IMR-90 (cell line): ENCODE results near the gene CUL7. TPM values are rescaled to one million over a fixed set of nuclear protein-coding genes. Genes with fewer than 3 reads are reported as not detected.

Experiments used
- ATAC-seq: fragments of 200-7000 bp; cut with Tn5 transposase; 2 replicates; pipeline ENCODE4 v1.9.1; 2020; ENCODE audit warnings: low read depth, mild to moderate bottlenecking, moderate library complexity
- BruUV-seq: library from RNA; stranded (reverse); fragments of 400-500 nt; replicated peaks from 2 replicates; lab custom pipeline; 2021; lab: Mats Ljungman, UMichigan
- CTCF ChIA-PET: fragments of 300-600 bp; formaldehyde crosslinking; extraction: SDS; loops from one replicate; lab custom pipeline; 2021; ENCODE audit warnings: antibody characterized with exemption; lab: Yijun Ruan, JAX
- POLR2A ChIA-PET: fragments of 300-600 bp; sonication (Branson Sonifier 250); formaldehyde crosslinking; loops from one replicate; lab custom pipeline; 2022; ENCODE audit warnings: antibody characterized with exemption; ENCODE audit not compliant: unreplicated experiment; lab: Charles Lee
- DNase-seq: peaks from one replicate; pipeline ENCODE4 v3.0.0; 2013
- H2AFZ ChIP-seq: replicated peaks from 2 replicates; pipeline ENCODE3; 2013; ENCODE audit warnings: low read length, mild to moderate bottlenecking; ENCODE audit not compliant: poor library complexity
- H2AK5ac ChIP-seq: 2 replicates; pipeline ENCODE4 v1.6.1; 2013; ENCODE audit warnings: low read depth, low read length, inconsistent platforms
- H2AK9ac ChIP-seq: replicated peaks from 2 replicates; pipeline ENCODE3; 2013; ENCODE audit warnings: mild to moderate bottlenecking, low read depth, low read length, moderate library complexity; ENCODE audit not compliant: poor library complexity
- H2BK120ac ChIP-seq: 2 replicates; pipeline ENCODE4 v1.6.1; 2013; ENCODE audit warnings: low read depth, low read length, inconsistent platforms
- H2BK15ac ChIP-seq: 3 replicates; pipeline ENCODE4 v1.6.1; 2013; ENCODE audit warnings: low read depth, low read length, inconsistent platforms
- H2BK20ac ChIP-seq: 2 replicates; pipeline ENCODE4 v1.6.1; 2013; ENCODE audit warnings: low read depth, mild to moderate bottlenecking, inconsistent platforms, low read length, moderate library complexity
- H2BK5ac ChIP-seq: 2 replicates; pipeline ENCODE4 v1.6.1; 2013; ENCODE audit warnings: mild to moderate bottlenecking, low read depth, low read length, inconsistent platforms; ENCODE audit not compliant: poor library complexity, severe bottlenecking
- H3K14ac ChIP-seq: replicated peaks from 2 replicates; pipeline ENCODE4 v1.6.1; 2013; ENCODE audit warnings: low read depth, low read length, inconsistent platforms
- H3K18ac ChIP-seq: 2 replicates; pipeline ENCODE4 v1.6.1; 2013; ENCODE audit warnings: low read depth, low read length, control low read depth
- H3K23ac ChIP-seq: 2 replicates; pipeline ENCODE4 v1.6.1; 2013; ENCODE audit warnings: low read depth, low read length, inconsistent platforms
- H3K27ac ChIP-seq: 2 replicates; pipeline ENCODE4 v1.5.1; 2013; ENCODE audit warnings: mild to moderate bottlenecking, control low read depth, low read length; ENCODE audit not compliant: insufficient read depth
- H3K27me3 ChIP-seq: 2 replicates; pipeline ENCODE4 v1.6.1; 2013; ENCODE audit warnings: low read length; ENCODE audit not compliant: control insufficient read depth, insufficient read depth
- H3K36me3 ChIP-seq: 2 replicates; pipeline ENCODE4 v1.6.1; 2013; ENCODE audit warnings: low read length, mixed read lengths; ENCODE audit not compliant: control insufficient read depth, insufficient read depth
- H3K4ac ChIP-seq: 2 replicates; pipeline ENCODE4 v1.6.1; 2013; ENCODE audit warnings: low read depth, low read length, inconsistent platforms
- H3K4me1 ChIP-seq: 2 replicates; pipeline ENCODE4 v1.6.1; 2013; ENCODE audit warnings: low read length, mixed read lengths; ENCODE audit not compliant: control insufficient read depth, insufficient read depth
- H3K4me2 ChIP-seq: 2 replicates; pipeline ENCODE4 v1.6.1; 2013; ENCODE audit warnings: low read depth, mild to moderate bottlenecking, control low read depth, low read length, moderate library complexity
- H3K4me3 ChIP-seq: 2 replicates; pipeline ENCODE4 v1.5.1; 2013; ENCODE audit warnings: low read depth, mild to moderate bottlenecking, control low read depth, low read length, moderate library complexity; ENCODE audit not compliant: insufficient read depth
- H3K56ac ChIP-seq: 2 replicates; pipeline ENCODE4 v1.6.1; 2013; ENCODE audit warnings: low read length, inconsistent platforms; ENCODE audit not compliant: insufficient read depth; ENCODE audit errors: extremely low read depth
- H3K79me1 ChIP-seq, 2 experiments: 2 replicates each; pipeline ENCODE4 v1.6.1; 2013; ENCODE audit warnings: low read length in 2 of 2, inconsistent platforms in 1 of 2, low read depth in 1 of 2
- H3K9ac ChIP-seq: 2 replicates; pipeline ENCODE4 v1.6.1; 2013; ENCODE audit warnings: low read depth, low read length, control low read depth
- H3K9me1 ChIP-seq: 2 replicates; pipeline ENCODE4 v1.6.1; 2013; ENCODE audit warnings: low read length, inconsistent platforms; ENCODE audit not compliant: insufficient read depth
- H3K9me3 ChIP-seq: 2 replicates; pipeline ENCODE4 v1.6.1; 2013; ENCODE audit warnings: low read length; ENCODE audit not compliant: control insufficient read depth, insufficient read depth
- H4K20me1 ChIP-seq: 2 replicates; pipeline ENCODE4 v1.6.1; 2013; ENCODE audit warnings: low read length, inconsistent platforms; ENCODE audit not compliant: insufficient read depth
- H4K5ac ChIP-seq: 2 replicates; pipeline ENCODE4 v1.6.1; 2013; ENCODE audit warnings: mild to moderate bottlenecking, low read depth, low read length, control low read depth
- H4K8ac ChIP-seq, 2 experiments: 2 replicates each; pipeline ENCODE4 v1.6.1; 2013; ENCODE audit warnings: low read depth in 2 of 2, low read length in 2 of 2, control low read depth in 1 of 2, inconsistent platforms in 1 of 2
- H4K91ac ChIP-seq: 2 replicates; pipeline ENCODE4 v1.6.1; 2013; ENCODE audit warnings: low read depth, low read length, inconsistent platforms; ENCODE audit not compliant: insufficient read depth
- BHLHE40 ChIP-seq: fragments of 150-350 bp; IDR thresholded peaks from 2 replicates; pipeline ENCODE4 v1.6.1; 2016; ENCODE audit warnings: mild to moderate bottlenecking, low read depth, low read length
- CEBPB ChIP-seq: IDR thresholded peaks from 2 replicates; pipeline ENCODE4 v1.6.1; 2012; ENCODE audit warnings: low read depth, low read length, improper control_type of control experiment
- CHD1 ChIP-seq: IDR thresholded peaks from 2 replicates; pipeline ENCODE4 v1.6.1; 2012; ENCODE audit warnings: low read depth, low read length, improper control_type of control experiment
- CTCF ChIP-seq: conservative IDR thresholded peaks from 2 replicates; pipeline ENCODE4 v1.5.1; 2012; ENCODE audit warnings: mild to moderate bottlenecking, low read depth, low read length, improper control_type of control experiment
- ELK1 ChIP-seq: fragments of 150-350 bp; IDR thresholded peaks from 2 replicates; pipeline ENCODE4 v1.6.1; 2016; ENCODE audit warnings: low read depth, mild to moderate bottlenecking, low read length, moderate library complexity, borderline replicate concordance
- FOS ChIP-seq: fragments of 150-350 bp; IDR thresholded peaks from 2 replicates; pipeline ENCODE4 v1.6.1; 2016; ENCODE audit warnings: low read depth, low read length
- MAFK ChIP-seq: IDR thresholded peaks from 2 replicates; pipeline ENCODE4 v1.6.1; 2012; ENCODE audit warnings: low read depth, low read length, improper control_type of control experiment
- MAZ ChIP-seq: IDR thresholded peaks from 2 replicates; pipeline ENCODE4 v1.6.1; 2012; ENCODE audit warnings: low read depth, mild to moderate bottlenecking, low read length, improper control_type of control experiment, moderate library complexity, borderline replicate concordance
- MXI1 ChIP-seq: IDR thresholded peaks from 2 replicates; pipeline ENCODE4 v1.6.1; 2012; ENCODE audit warnings: low read depth, mild to moderate bottlenecking, low read length, moderate library complexity, borderline replicate concordance
- NFE2L2 ChIP-seq: fragments of 150-350 bp; IDR thresholded peaks from 2 replicates; pipeline ENCODE4 v1.6.1; 2016; ENCODE audit warnings: low read depth, mild to moderate bottlenecking, low read length
- POLR2A ChIP-seq: IDR thresholded peaks from 2 replicates; pipeline ENCODE4 v1.6.1; 2012; ENCODE audit warnings: mild to moderate bottlenecking, low read depth, low read length
- RAD21 ChIP-seq: IDR thresholded peaks from 2 replicates; pipeline ENCODE4 v1.6.1; 2012; ENCODE audit warnings: low read length, improper control_type of control experiment
- RCOR1 ChIP-seq: IDR thresholded peaks from 2 replicates; pipeline ENCODE4 v1.6.1; 2012; ENCODE audit warnings: mild to moderate bottlenecking, low read length, improper control_type of control experiment; ENCODE audit not compliant: insufficient replicate concordance
- RFX5 ChIP-seq: IDR thresholded peaks from 2 replicates; pipeline ENCODE4 v1.8.0; 2012; ENCODE audit warnings: low read depth, mild to moderate bottlenecking, low read length, moderate library complexity
- SMC3 ChIP-seq: fragments of 150-350 bp; IDR thresholded peaks from 2 replicates; pipeline ENCODE4 v1.6.1; 2016; ENCODE audit warnings: low read depth, mild to moderate bottlenecking, antibody characterized with exemption, low read length, moderate library complexity
- USF2 ChIP-seq: fragments of 150-350 bp; IDR thresholded peaks from 2 replicates; pipeline ENCODE4 v1.6.1; 2017; ENCODE audit warnings: mild to moderate bottlenecking, antibody characterized with exemption, low read length, low read depth
- WGBS, 2 experiments: methylation state at CpG; one replicate each; pipeline versions ENCODE4 v1.1.5 to v1.1.7; 2013; ENCODE audit warnings: missing lambda C conversion rate in 2 of 2; ENCODE audit not compliant: insufficient read length in 1 of 2; ENCODE audit errors: extremely low coverage in 2 of 2; 5-methylcytosine and 5-hydroxymethylcytosine counted together
- dilution Hi-C: fragments of 300-500 bp; cut with HindIII; formaldehyde crosslinking; loops from one replicate; pipeline ENCODE4 v1.14.3; 2018; ENCODE audit warnings: low sequenced_read_pairs; ENCODE audit not compliant: unreplicated experiment
- in situ Hi-C: fragments of 300-500 bp; cut with MboI; formaldehyde crosslinking; loops from 3 replicates; pipeline ENCODE4 v1.14.3; 2019; ENCODE audit warnings: low sequenced_read_pairs, inconsistent platforms, mixed read lengths
- intact Hi-C: fragments of 100-400 bp; cut with micrococcal nuclease; formaldehyde crosslinking; loops from 2 replicates; pipeline ENCODE4 v1.10.0; 2022
- polyA plus RNA-seq, 3 experiments: library from polyadenylated mRNA; depleted of rRNA; stranded (reverse); fragments of >200 nt; gene quantifications; 2 replicates each; pipeline ENCODE4 v1.2.3, GENCODE V29; 2012; ENCODE audit warnings: low replicate concordance in 1 of 3
- total RNA-seq: library from RNA; depleted of rRNA; stranded (reverse); fragments of >200 nt; gene quantifications from 2 replicates; pipeline ENCODE4 v1.2.3, GENCODE V29; 2012

Gene CUL7
- total and polyA plus RNA-seq, 2 of the 4 experiments (the other 2 are of a cell fraction): 38.0 to 39.3 TPM

DNA sequence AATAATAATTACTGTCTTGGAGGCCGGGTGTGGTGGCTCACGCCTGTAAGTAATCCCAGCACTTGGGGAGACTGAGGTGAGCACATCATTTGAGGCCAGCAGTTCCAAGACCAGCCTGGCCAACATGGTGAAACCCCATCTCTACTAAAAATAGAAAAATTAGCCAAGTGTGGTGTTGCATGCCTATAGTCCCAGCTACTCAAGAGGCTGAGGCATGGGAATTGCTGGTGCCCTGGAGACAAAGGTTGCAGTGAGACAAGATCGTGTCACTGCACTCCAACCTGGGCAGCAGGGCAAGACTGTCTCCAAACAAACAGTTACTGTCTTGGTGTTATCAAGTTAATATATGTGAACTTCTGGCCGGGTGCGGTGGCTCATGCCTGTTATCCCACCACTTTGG, 27.3 kb downstream of the CUL7 start:
- in situ Hi-C loops (no loop called here), intact Hi-C loops (no loop called here)

More for the DNA sequence above, 27.3 kb downstream of the CUL7 start:
- ATAC-seq (no peak), DNase-seq (no peak)
- H3K27me3 ChIP-seq: no peaks in the 10 kb centered on the region
- peaks cover 17% of the 10 kb centered on the region for H4K20me1 ChIP-seq
- H2AK5ac ChIP-seq: no peak overlapping the region
- no peak overlapping the region for H3K4ac ChIP-seq
- H2BK15ac ChIP-seq: no peak overlapping the region
- no peak overlapping the region for H3K27ac ChIP-seq
- H3K9me3 ChIP-seq: no peaks in the 10 kb centered on the region
- H3K79me1 ChIP-seq: peaks cover 29 to 45% of the 10 kb centered on the region in 2 experiments
- H3K9ac ChIP-seq: no peak overlapping the region
- WGBS, 2 experiments: no CpG with 5 or more reads among the region's 5 CpGs
- ChIA-PET POLR2A (no interaction called here), CTCF (no interaction called here)
- no peak overlapping the region for H3K4me2 ChIP-seq
- H3K36me3 ChIP-seq: peaks cover 53% of the 10 kb centered on the region
- no peak overlapping the region for H2BK120ac ChIP-seq
- H2AFZ ChIP-seq: no peak overlapping the region
- no peak overlapping the region for H3K14ac ChIP-seq
- no peak overlapping the region for H3K23ac ChIP-seq
- dilution Hi-C loops: no loop called here
- H2AK9ac ChIP-seq: no peak overlapping the region
- no peak overlapping the region for H3K56ac ChIP-seq
- H2BK20ac ChIP-seq: no peak overlapping the region
- H3K4me3 ChIP-seq: no peak overlapping the region
- H4K8ac ChIP-seq: no peak overlapping the region
- BruUV-seq: no TSS peak
- H4K91ac ChIP-seq: no peak overlapping the region
- 0 out of 2 replicates have a peak, but pooled peaks cover 4% of the 10 kb centered on the region for H3K9me1 ChIP-seq
- H3K18ac ChIP-seq: no peak overlapping the region
- no peak overlapping the region for H4K5ac ChIP-seq
- no peak for TF ChIP-seq RCOR1
- no peak for TF ChIP-seq BHLHE40
- no peak for TF ChIP-seq RFX5
- TF ChIP-seq MAFK: no peak
- no peak for TF ChIP-seq ELK1
- no peak for TF ChIP-seq NFE2L2
- no peak for TF ChIP-seq RAD21
- no peak for TF ChIP-seq CEBPB
- TF ChIP-seq MAZ: no peak
- no peak for TF ChIP-seq MXI1
- no peak for TF ChIP-seq USF2
- TF ChIP-seq SMC3: no peak
- TF ChIP-seq POLR2A: no peak
- TF ChIP-seq FOS: no peak
- no peak for TF ChIP-seq CTCF
- TF ChIP-seq CHD1: no peak
- no peak overlapping the region for H2BK5ac ChIP-seq
- H3K4me1 ChIP-seq: peaks cover 2% of the 10 kb centered on the region; the same call in 1 of the 2 replicates
